HG02884 (cell line): ENCODE data around the gene PKNOX2.

Experiments
- ATAC-seq: cut with Tn5 transposase; IDR thresholded peaks from one replicate; pipeline ENCODE4 v1.9.1; 2021; ENCODE audit warnings: mild to moderate bottlenecking, moderate library complexity; ENCODE audit not compliant: unreplicated experiment

The PKNOX2 gene

DNA sequence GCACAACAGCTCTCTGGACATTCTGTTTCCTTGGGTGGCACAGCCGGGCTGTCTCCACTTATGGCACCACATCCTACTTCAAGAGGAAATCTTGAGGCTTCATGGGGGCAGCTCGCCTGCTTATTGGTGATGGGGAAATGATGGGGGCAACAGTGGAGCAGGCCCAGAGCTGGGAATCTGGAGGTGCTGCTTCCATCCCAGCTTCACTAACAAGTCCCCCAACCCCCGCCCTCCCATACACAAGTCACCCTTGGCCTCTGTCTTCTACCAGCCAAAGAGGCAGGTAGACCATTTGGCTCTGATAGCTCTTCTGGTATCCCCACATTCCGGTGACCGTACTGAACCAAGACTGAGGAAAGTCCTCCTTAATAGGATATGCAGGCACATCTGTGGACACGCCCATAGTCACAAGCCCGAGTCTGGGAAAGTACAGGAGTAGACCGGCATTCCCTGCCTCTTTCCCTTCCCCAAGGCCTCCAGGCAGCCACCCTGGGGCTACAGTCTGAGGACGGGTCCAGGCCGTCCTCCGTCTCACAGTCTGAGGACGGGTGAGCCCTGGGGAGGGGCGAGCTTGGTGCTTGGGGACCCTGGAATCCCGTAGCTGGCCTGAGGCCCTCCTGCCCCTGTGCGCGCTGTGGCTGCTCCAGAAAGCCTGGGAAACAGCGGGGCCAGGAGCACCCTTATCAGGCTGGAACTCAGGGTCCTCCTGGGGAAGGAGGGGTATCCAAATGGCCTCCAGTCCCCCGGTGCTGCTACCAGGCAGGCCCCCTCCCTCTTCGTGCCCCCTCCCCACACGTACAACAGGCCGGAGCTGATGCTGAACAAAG is 185.9 kb downstream of the PKNOX2 start:
- ATAC-seq: no peak

GRCh38 chr11:125351033-125351867 is 186.7 kb downstream of the PKNOX2 start:
- ATAC-seq: no peak

DNA sequence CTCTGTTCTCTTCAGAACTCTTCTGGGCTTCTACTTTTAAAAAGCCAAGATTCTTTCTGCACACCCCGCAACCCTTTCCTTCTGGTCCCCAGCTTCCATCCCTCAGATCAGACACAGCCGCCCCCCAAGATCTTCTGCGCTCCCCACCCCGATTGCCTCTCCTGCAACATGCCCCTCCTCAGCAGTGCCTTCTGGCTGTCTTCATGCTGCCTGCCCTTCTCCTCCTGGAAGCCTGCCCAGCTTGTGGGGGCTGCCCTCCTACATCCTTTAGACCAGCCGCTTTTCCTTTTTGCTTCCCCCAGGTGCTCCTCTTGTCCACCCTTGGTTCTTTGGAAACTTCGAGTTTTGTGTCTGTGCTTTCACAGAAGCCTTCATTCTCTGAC is 187.3 kb downstream of the PKNOX2 start:
- no peak for ATAC-seq

GRCh38 chr11:125356797-125357196 is 192.2 kb downstream of the PKNOX2 start:
- ATAC-seq: no peak

- no peak for ATAC-seq
These were observed 193.0 kb downstream of the PKNOX2 start for GRCh38 chr11:125357551-125357950.

- ATAC-seq: no peak
These were observed 193.8 kb downstream of the PKNOX2 start for GRCh38 chr11:125358254-125358840.

GRCh38 chr11:125359130-125359529 is 194.6 kb downstream of the PKNOX2 start:
- ATAC-seq: no peak

GRCh38 chr11:125360066-125360465 is 195.5 kb downstream of the PKNOX2 start:
- no peak for ATAC-seq

- ATAC-seq: no peak
These were observed 199.7 kb downstream of the PKNOX2 start for GRCh38 chr11:125364121-125364826.

DNA sequence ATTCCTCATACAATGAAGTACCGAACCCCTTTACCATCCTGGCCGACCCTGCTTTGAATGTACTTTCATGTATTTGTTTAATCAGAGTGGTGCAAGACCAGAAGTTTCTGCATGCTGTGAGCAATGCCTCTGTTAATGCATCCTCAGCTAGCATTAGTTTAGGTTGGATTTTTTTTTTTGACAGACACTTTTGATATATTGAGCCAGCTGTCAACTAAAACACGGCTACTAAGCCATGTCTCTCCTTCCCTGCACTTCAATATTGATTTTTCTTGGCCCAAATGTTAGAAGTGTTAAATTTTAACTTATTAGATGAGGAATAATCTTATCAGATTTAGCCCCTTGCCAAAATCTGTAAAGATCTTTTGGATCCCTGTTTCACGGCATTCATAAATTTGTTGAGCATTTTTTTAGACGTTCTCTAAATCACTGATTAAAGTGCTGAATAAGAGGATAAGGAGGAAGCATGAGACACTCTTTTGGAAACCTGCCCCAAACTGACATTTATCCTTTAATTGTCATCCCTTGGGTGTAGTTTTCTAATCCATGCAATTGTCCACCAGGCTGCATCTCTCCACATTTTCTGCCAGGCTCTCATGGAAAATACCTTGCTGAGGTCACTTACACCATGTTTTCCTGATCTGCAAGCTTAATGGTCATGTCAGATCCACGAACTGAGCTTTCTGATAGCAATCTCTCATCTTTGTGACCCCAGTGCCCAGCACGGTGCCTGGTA is 200.8 kb downstream of the PKNOX2 start:
- ATAC-seq: no peak

DNA sequence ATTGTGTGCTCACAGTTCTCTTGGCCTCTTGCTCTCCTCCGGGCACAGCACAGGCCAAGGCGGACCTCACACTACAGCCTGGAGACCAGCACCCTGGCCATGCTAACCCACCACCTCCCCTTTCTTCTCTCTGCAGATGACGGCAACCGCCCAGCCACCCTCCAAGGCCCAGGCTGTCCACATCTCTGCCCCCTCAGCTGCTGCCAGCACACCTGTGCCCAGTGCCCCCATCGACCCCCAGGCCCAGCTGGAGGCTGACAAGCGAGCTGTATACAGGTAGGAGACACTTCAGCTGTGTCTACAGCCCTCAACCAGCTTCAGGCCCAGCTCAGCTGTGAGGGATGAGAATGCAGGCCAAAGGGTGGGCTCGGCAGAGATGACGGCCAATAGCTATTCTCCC is 203.2 kb downstream of the PKNOX2 start:
- ATAC-seq: no peak

DNA sequence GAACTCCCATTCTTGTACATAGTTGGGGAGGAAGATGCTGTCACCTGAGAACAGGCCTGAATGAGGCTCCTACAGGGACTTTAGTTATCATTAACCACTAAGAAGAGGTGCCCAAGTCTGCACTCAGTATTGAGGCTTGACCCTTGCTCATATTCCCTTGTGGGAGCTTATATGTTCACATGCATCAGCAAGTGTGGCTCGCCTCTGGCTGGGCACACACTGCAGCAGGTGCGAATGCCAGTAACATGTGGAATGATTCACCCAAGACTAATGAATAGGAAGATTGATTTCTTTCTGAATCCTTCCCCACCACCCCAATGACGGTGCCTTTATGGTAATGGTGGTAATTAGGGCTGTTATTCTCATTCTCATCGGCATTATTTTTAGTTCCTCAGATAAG is 204.2 kb downstream of the PKNOX2 start:
- no peak for ATAC-seq

- no peak for ATAC-seq
These were observed 205.3 kb downstream of the PKNOX2 start for GRCh38 chr11:125369808-125370207.

GRCh38 chr11:125370561-125371389 is 206.2 kb downstream of the PKNOX2 start:
- no peak for ATAC-seq

GRCh38 chr11:125371431-125371935 is 206.9 kb downstream of the PKNOX2 start:
- ATAC-seq: no peak

GRCh38 chr11:125372088-125372487 is 207.5 kb downstream of the PKNOX2 start:
- ATAC-seq: no peak

- ATAC-seq: no peak
These were observed 208.4 kb downstream of the PKNOX2 start for GRCh38 chr11:125372911-125373310.

GRCh38 chr11:125373426-125374391 is 209.2 kb downstream of the PKNOX2 start:
- ATAC-seq: no peak
